Activated CD8-positive, alpha-beta memory T cell treated with anti-CD3 and anti-CD28 coated beads for 4 hours (primary cell): ENCODE results near the gene UTP15.
A peak's percentile ranks its signal among the peaks of the same experiment; 100 is the strongest.

Experiments
- DNase-seq, 2 donors: peaks; one replicate each; pipeline ENCODE4 v3.0.0-alpha.2; 2020; ENCODE audit warnings: low read depth in 2 of 2

UTP15 gene

DNA sequence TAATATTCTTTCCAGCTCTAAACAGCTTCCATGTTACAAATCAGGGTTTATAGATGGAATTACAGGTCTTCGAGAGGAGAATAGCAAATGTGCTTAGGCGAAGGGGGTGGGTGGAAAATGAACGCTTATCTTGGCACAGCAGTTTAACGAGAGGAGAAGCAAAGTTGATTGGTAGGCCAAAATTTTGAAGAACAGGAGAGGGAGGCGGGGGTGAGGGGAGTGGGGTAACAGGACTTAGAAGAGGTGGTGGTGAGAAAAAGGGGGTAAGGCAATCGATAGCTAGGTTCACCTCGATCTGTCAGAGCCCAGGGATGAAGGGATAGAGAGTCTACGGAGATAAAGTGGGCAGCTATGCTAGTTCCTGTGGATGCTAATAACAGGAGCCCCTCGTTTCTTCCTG lies 868 bp upstream of the UTP15 start:
- DNase-seq, result no peak

DNA sequence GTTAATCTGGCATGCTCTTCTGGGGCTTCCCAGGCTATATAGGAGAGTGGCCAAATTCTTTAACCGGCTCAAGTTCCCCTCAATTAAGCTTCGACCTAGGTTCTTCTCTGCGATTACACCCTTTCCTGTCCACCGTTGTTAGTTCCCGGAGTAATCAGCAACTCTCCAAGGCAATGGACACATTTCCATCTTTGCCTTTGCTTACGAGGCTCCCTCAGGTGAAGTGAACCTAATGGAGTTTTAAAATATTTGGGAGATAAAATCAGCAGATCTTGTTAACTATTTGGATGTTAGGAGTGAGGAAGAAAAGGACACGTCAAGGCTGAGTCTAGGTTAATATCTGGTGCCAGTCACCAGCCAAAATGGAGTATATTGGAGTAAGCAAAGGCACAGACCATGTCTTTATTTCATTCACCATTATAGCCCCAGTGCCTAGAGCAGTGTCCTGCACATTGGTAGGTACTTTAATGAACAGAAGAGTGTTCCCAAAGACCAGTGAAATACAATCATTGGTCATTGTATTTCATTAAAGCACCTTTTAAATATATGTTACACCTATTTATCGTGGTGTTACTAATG lies 515 bp downstream of the UTP15 start:
- no peak for DNase-seq

DNA sequence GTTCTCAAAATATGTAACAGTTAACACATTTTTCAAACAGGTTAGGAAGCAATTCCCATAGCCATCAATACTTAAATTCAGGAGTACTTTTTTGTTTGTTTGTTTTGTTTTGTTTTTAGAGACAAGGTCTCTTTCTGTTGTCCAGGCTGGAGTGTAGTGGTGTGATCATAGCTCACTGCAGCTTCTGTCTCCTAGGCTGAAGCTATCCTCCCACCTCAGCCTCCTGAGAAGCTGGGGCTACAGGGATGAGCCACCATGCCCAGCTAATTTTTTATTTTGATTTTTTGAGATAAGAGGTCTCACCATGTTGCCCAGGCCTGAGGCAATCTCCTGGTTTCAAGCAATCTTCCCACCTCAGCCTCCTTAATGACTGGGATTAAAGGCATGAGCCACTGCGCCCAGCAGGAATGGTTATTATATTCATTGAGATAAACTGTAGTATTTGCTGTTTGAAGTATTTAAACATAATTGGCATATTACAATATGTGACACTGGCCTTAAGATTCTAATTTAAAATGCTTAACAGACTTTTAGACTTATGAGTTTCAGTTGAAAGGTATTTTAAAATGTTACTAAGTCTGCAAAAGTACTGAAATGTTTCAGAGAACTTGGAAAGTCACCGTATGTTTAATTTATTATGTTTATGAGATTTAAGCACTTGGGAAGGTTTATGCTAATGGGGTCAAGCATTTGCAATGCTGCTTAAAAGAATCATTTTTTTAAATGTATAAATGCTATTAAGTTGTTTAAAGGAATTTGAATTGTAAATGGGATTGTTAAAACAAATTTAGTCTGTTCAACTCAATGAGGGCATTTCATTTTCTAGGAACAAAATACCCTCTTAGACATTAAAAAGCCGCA lies 17.0 kb downstream of the UTP15 start:
- DNase-seq, result no peak

DNA sequence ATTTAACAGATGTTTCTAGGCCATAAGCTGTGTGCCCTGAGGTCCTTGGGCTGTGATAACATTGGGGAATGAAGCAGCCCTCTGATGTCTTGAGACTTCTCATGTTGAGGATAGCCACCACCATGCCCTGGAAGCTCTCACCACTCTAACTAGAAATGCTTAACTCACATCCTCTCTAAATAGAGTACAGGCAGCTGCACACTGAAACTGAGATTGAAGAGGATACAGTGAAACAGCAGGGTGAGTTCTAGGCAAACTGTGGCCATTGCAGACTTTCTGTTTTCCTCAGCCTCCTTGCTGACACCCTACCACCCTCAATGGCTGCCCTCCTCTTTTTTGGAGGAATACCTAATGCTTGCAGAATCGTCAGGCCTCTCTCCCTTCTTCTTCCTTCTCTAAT lies 22.4 kb downstream of the UTP15 start:
- no peak for DNase-seq

DNA sequence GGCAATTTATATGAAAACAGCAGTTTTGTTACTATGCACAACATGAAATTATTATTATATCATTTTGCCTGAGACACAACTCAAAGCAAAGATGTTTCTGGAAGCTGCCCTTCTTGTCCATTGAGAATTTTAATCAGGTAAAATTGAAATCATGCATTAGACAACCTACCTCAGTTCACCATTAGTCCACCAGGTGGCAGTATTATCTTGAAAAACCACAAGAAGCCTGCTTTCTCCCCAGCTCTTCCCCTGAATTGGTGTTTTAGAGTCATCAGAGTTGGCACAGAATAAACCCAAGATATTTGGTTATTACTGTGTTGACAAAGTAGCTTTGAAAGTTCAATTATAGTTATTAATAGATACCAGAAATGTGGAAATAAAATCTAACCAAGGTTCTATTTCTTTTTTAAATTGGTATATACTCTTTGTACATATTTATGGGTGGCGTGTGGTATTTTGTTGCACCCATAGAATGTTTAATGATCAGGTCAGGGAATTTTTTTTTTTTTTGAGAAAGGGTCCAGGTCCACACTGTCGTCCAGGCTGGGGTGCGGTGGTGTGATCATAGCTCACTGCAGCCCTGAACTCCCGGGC lies 25.7 kb downstream of the UTP15 start:
- peak; percentile 4 to 14 for DNase-seq

DNA sequence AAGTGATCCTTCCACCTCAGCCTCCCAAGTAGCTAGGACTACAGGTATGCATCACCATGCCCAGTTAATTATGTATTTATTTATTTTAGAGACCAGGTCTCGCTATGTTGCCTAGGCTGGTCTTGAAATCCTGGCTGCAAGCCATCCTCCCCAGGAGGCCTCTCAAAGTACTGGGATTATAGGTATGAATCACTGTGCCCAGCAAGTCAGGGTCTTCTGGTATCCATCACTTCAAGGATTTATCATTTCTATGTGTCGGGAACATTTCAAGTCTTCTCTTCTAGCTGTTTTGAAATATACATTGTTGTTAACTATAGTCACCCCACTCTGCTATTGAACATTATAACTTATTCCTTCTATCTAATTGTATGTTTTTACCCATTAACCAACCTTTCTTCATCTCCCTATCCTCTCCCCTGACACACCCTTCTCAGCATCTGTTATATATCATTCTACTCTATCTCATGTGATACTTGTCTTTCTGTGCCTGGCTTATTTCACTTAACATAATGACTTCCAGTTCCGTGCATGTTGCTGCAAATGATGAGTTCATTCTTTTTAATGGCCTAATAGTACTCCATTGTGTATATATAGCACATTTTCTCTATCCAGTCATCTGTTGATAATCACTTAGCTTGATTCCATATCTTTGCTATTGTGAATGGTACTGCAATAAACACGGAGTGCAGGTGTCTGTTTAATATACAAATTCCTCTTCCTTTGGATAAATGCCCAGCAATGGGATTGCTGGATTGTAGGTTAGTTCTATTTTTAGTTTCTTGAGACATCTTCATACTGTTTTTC lies 26.4 kb downstream of the UTP15 start:
- no peak for DNase-seq

DNA sequence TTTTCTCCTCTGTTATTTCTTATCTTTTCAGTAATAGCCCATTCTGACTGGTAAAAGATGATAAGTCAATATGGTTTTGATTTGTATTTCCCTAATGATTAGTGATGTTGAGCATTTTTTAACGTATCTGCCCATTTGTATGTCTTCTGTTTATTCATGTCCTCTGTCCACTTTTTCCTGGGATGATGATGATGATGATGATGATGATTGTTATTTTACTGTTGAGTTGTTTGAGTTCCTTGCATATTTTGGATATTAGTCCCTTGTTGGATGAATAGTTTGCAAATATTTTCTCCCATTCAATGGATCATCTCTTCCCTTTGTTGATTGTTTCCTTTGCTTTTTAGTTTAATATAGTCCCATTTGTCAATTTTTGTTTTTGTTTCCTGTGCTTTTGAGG lies 27.0 kb downstream of the UTP15 start:
- DNase-seq, result no peak

DNA sequence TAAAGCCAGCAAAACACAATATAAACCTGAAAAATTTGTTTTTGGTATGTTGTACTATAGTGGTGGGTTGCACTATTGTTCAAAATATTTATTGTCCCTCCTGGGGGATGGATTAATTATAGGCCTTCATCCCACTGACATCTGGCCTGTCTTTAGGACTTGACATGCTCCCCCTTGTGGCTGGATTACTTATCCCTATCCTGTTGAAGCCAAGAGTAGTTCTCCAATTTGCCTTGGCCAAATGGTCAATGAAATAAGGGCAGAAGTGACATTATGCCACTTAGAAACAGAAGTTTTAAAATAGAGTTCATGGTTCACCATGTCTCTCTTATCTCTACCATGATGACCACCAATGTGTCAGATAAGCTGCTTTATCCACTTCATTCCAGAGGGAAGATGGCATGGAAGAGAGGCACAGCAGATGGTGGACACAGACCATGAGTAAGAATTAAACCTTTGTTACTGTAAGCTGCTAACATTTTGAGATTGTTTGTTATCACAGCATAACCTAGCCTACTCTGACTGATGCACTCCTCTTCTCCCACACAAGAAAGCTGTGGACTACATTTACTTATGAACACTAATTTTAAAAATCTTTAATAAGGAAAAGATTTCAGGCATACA lies 31.3 kb downstream of the UTP15 start:
- no peak for DNase-seq

DNA sequence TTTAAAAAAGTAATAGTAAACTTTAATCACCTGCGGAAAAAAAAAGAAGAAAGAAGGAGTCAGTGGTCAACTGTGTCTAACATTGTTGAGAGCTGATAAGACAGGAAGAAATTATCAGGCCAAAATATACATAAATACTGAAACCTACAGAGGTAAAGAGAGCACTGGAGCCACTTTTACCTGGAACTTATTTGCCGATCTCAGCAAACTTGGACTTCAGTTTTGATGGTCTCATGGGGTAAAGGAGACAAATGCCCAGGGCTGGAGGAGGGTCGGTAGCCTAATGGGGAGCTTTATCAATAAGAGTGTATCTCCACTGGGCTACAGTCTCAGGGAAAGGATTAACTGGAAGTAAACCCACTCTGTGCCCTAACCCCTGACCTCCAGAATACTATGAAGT lies 33.8 kb downstream of the UTP15 start:
- no peak for DNase-seq

DNA sequence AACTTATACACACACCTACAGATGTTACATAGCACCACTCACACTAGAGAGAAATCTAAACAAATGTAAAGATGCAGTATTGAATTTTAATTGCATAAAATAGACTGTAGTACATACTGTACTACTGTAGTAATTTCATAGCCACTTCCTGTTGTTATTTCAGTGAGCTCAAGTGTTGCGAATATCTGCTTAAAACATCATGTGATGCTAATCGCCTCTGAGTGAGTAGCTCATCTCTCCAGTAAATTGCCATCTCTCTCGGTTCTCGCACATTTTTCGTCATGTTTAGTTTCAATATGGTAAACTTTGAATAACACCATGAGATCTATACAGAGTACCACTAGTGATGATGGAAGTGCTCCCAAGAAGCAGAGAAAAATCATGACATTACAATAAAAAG lies 38.5 kb downstream of the UTP15 start:
- DNase-seq, result no peak

DNA sequence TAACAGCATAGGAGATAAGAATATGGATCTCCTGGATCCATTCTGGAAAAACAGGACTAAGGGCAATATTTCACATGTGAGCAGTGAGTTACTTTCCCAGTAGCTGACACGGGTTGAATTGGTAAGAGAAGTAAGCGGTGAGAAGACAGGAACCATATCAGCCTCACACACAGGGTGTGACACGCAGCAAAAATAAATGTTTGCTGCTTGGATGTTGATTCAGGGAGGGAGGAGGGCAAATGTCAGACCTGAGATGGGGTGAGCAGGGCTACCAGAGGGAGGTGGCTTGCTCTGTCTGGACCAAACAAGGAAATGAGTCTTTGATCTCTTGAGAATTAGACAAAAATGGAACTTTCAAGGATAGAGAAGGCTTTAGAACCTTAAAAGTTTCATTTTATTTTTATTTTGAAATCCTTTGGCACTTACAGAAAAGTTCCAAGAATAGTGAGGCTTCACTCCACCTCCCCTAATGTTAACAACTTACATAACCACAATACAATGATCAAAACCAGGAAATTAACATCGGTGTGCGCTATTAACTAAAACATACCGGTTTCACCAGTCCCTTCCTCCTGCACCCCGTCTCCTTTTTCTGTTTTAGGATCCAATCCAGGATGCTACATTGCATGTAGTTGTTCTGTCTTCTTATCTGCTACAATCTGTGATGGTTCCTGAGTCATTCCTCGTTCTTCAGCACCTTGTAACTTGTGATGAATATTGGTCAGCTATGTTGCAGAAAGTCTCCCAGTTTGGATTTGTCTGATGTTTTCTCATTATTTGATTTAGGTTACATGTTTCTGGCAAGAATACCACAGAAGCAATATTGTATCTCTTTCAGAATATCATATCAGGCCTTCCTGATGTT lies 39.9 kb downstream of the UTP15 start:
- DNase-seq, result no peak

DNA sequence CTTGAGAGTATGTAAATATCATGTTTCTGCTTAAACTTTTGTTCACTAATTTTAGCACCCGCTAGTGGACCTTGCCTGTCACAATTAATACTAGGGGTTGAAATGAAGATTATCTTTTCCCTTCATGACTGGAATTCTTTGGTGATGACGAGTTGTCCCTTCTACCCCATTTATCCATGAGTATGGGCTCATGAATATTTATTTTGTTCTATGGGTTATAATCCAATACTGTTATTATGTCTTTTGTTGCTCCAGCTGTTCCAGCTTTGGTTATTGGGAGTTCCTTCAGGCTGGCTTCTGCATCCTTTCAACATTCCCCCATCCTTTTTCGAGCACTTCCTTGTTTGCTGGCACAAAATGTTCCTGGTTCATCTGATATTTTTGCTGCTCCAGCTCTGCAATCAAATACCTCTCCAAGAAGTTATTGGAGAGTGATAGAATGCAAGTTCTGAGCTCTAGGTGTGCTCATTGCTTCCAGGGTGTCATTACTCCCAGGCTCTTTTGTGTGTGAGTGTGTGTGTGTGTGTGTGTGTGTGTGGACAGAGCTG lies 40.7 kb downstream of the UTP15 start:
- DNase-seq, result no peak

DNA sequence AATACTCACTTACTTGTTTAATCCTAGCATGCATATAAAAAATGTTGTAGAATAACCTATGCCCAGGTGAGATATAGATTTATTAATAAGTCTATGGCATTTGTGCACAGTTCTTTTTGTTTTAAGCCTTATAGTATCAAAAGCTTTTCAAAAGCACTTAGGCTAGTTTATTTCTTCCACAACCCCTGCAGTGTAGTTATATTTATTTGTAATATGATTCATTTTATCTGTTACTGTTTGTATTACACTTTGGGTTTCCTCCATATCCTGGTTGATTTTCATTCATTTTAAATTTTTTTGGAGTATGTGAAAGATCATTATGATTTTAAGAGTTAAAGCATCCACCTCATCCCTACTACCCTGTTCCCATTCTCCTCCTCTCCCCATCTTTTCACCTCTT lies 41.7 kb downstream of the UTP15 start:
- DNase-seq, result no peak

DNA sequence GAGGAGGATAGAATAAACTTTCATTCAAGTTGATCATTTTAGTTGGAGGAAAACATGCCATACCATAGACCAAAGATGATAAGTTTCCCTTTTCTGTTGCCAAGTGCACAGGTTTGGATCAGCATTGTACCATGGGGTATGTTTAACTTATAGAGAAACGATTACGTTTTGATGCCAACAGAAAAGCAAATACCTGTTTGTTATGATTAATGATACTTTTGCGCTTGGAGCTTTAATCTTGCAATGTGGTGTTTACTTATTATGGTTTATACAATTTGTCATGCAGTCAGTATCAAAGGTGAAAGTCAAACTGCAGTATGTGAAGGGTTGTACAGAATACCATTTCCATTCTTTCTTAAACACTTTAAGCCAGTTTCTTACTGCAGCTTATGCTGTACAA lies 47.3 kb downstream of the UTP15 start:
- DNase-seq, result no peak

DNA sequence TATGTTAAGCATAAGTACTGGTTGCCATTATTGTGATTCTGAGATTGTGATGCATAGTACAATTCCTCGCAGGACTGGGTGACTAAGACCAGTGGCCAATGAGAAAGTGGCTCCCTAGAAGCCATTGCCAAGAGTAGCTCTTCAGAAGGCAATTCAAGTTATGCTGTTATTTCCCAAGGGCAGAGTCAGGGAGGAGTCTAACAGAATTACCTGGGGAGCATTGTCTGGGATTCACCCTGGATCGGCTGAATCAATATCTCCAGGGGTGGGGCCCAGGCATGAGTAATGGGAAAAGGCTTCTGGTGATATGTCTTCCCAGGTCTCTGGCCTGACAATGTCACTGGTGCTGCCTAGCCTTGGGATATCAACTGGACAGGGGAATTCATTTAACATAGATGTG lies 49.5 kb downstream of the UTP15 start:
- DNase-seq, result no peak

DNA sequence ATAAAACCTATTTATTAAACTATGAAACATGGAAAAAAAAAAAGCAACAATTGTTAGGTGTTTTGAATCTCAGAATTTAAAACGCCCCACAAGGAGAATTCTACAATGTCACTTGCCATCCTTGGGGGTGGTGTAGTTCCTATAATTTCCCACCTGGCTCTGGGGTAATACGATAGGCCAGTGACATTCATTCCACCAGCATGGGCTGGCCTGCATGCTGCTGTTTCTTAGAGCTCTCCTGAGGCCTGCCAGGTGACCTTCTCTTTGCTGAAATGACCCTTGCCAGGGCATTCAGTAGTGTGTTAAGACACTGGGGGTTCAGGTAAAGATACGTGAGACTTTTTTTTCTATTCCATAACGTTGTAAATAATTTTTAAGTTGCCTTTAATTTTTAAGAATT lies 50.4 kb downstream of the UTP15 start:
- DNase-seq, result no peak

DNA sequence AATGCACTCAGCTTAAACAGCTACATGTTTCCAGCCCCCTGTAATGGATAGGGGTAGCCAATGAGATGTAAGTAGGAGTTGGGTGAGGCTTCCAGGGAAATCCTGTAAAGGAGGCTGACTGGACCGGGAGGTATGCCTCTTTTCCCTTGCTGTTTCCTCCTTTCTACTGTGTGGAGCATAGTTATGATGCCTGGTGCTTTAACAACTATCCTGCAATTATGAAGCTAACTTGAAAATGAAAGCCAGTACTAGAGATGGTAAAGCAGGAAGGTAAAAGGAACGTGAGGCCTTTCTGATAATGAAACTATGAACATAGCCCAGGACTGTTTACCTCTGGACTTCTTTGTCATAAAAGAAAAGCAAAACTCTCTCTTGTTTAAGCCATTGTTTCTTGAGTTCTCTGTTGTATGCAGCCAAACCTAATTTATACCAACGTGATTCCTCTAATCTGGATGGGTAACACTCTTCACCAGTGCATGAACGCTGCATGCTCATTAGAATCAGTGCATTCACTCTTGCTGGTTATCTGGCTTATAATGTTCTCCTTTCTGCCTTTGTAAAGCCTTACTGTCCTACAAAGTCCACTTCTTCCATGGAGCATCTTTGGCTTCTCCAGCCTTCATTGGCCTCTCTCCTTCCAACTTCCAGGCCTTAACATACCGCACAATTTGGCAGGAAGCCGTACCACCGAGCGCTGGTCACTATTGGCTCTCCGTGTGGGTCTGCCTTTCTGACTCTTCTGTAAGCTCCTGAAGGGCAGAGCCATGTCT lies 52.2 kb downstream of the UTP15 start:
- DNase-seq, result no peak

DNA sequence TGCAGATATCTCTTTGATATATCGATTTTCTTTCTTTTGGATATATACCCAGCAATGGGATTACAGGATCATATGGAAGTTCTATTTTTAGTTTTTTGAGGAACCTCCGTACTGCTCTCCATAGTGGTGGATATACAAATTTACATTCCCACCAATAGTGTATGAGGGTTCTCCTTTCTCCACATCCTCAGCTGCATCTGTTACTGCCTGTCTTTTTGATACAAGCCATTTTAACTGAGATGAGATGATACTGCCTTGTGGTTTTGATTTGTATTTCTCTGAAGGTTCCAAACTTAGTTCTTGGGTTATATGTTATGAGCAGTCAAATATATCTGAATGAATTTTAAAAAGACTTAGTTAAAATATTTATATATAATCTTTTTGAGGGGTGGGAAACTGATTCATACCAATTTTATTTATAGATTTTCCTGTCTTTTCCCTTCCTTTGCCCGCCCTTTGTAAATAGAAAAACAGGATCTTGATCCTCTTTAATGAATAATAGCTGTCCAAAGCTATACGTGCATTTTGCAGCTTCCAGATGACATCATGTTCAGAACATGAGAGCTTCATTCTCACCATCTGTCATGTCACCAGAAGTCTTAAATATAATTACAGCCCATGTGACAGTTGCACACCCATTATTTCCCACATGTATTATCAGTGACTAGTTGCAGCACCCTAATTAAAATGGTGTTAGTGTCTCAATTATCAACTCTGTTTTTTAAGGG lies 54.2 kb downstream of the UTP15 start:
- no peak for DNase-seq

DNA sequence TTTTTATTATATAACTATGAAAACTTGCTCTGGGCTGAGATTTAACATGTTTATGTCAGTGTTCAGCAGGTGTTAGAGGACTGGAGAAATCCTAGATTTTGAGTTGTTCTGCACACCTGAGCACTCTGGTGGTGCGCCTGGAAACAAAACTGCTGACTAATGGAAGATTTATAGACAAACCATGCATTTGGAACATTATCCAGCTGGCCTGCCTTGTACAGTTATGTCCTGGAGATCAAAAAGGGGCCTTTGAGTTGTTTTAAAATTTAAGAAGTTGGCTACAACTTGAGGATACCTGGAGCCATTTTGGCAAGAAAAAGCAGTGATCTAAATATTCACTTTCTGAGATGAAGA lies 54.8 kb downstream of the UTP15 start:
- DNase-seq, result no peak
